Activated CD8-positive, alpha-beta memory T cell treated with anti-CD3 and anti-CD28 coated beads for 36 hours (primary cell): ENCODE data around the gene RBBP9. TPM values are rescaled to one million over a fixed set of nuclear protein-coding genes. Genes with fewer than 3 reads are reported as not detected.
"Not testable (repeated sequence)": the region's sequence is repeated elsewhere in the genome, so short reads cannot be mapped to it uniquely, and the experiment has no call there.

Experiments
- CTCF ChIA-PET: fragments of 350-600 bp; sonication (Branson Sonifier 250); formaldehyde crosslinking; loops from one replicate; lab custom pipeline; 2021; ENCODE audit warnings: antibody characterized with exemption; lab: Charles Lee
- POLR2A ChIA-PET: fragments of 350-600 bp; sonication (Branson Sonifier 250); formaldehyde crosslinking; loops from one replicate; lab custom pipeline; 2021; ENCODE audit warnings: antibody characterized with exemption; lab: Charles Lee
- total RNA-seq, 2 experiments: library from RNA; stranded (reverse); gene quantifications; one replicate each; pipeline ENCODE4 v1.2.3, GENCODE V29; 2021

Gene RBBP9
- total RNA-seq, 2 experiments from 2014 or later: 16.9 to 18.1 TPM

- ChIA-PET POLR2A (interaction anchor here (0.6 to 3.1 kb wide), 5 partner anchors 11 to 541 kb away, joined by 4 to 20 read pairs (median 6); partner anchors contain the start of genes DZANK1, POLR3F, RBBP9 and ZNF133), CTCF (interaction anchor here (2.2 to 2.5 kb wide), 2 partner anchors 11 to 40 kb away, joined by 8 to 15 read pairs; partner anchors contain the start of genes DZANK1, POLR3F and RBBP9)
Measured at GRCh38 chr20:18507218-18508191, 10.5 kb upstream of the RBBP9 start, which contains the start of gene SEC23B. Gene SEC23B (plus strand): TSS chr20:18507940. CDS start chr20:18510836, 2,896 bp downstream.

- ChIA-PET POLR2A (interaction anchor here (1.2 to 3.1 kb wide), 3 partner anchors 10 to 62 kb away, joined by 5 to 20 read pairs (median 6); partner anchors contain the start of genes DZANK1, POLR3F and RBBP9), CTCF (interaction anchor here (0.6 to 2.5 kb wide), 3 partner anchors 11 to 48 kb away, joined by 3 to 15 read pairs (median 8); partner anchors contain the start of genes DZANK1, POLR3F and RBBP9)
Measured at GRCh38 chr20:18506744-18507143, 9.7 kb upstream of the RBBP9 start.

DNA sequence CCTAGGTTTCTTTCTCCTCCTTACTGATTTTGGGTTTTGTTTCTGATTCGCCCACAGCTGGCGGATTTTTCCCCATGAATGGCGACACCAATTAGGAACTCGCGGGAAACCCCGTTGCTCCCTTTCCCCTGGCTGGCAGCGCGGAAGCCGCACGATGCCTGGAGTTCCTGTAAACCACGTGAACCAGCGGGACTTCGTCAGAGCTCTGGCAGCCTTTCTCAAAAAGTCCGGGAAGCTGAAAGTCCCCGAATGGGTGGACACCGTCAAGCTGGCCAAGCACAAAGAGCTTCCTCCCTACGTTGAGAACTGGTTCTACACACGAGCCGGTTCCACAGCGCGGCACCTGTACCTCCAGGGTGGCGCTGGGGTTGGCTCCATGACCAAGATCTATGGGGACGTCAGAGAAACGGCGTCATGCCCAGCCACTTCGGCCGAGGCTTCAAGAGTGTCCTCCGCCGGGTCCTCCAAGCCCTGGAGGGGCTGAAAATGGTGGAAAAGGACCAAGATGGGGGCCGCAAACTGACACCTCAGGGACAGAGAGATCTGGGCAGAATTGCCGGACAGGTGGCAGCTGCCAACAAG, 7.5 kb upstream of the RBBP9 start:
- ChIA-PET POLR2A (no interaction called here), CTCF (no interaction called here)

DNA sequence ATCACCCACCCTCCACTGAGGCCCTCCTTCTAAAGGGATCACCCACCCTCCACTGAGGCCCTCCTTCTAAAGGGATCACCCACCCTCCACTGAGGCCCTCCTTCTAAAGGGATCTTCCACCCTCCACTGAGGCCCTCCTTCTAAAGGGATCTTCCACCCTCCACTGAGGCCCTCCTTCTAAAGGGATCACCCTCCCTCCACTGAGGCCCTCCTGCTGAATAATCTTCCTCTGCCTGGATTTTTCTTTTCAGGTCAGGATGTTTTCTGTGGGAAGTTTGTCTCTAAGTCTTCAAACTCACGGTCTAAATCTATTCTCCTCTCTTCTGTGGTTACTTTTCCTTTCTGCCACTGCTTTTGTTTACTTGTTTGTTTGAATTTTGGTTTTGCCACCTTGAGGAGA, 4.6 kb upstream of the RBBP9 start:
- CTCF ChIA-PET, POLR2A ChIA-PET: not testable (repeated sequence)

- ChIA-PET CTCF (interaction anchor here (0.6 to 3.4 kb wide), 3 partner anchors 10 to 87 kb away, joined by 3 to 8 read pairs (median 7); partner anchors contain the start of gene SEC23B), POLR2A (interaction anchor here (0.7 to 2.1 kb wide), 3 partner anchors 10 to 505 kb away, joined by 3 to 20 read pairs (median 7); partner anchors contain the start of genes DZANK1, POLR3F and SEC23B)
Measured at GRCh38 chr20:18497603-18498002, 578 bp upstream of the RBBP9 start.

- CTCF ChIA-PET: interaction anchor here (3.4 kb wide), 1 partner anchor 11 kb away, joined by 8 read pairs; the partner anchor contains the start of gene SEC23B
- POLR2A ChIA-PET: interaction anchor here (0.9 to 2.1 kb wide), 3 partner anchors 10 to 29 kb away, joined by 3 to 20 read pairs (median 7); partner anchors contain the start of genes DZANK1, POLR3F and SEC23B
Measured at GRCh38 chr20:18496042-18496441, 983 bp downstream of the RBBP9 start.

- POLR2A ChIA-PET: no interaction called here
- CTCF ChIA-PET: no interaction called here
Measured at GRCh38 chr20:18488301-18488700, 8.7 kb downstream of the RBBP9 start.

DNA sequence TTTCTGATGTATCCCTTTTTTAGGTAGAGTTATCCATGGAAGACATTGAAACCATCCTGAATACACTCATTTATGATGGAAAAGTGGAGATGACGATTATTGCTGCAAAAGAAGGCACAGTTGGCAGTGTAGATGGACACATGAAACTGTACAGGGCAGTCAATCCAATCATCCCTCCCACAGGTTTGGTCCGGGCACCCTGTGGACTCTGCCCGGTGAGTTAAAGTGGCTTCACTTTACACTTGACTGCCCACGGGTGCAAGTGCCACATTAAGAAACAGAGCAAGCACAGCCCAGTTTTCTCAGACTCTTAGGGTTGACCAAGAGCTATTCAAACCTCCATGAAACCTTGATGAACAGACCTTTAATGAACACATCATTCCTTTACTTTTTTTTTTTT, 15.4 kb downstream of the RBBP9 start:
- CTCF ChIA-PET: no interaction called here

GRCh38 chr20:18477821-18478220, 19.2 kb downstream of the RBBP9 start:
- ChIA-PET CTCF (interaction anchor here (0.6 to 0.7 kb wide), 2 partner anchors 21 to 113 kb away, joined by 3 to 4 read pairs; no protein-coding TSS in a partner anchor), POLR2A (interaction anchor here (0.7 kb wide), 1 partner anchor 214 kb away, joined by 5 read pairs; no protein-coding TSS in a partner anchor)

More for the DNA sequence above, 15.4 kb downstream of the RBBP9 start:
- POLR2A ChIA-PET: no interaction called here

GRCh38 chr20:18477218-18477617, 19.8 kb downstream of the RBBP9 start:
- POLR2A ChIA-PET: no interaction called here
- CTCF ChIA-PET: no interaction called here

- ChIA-PET POLR2A (interaction anchor here (0.7 to 1.8 kb wide), 3 partner anchors 30 to 499 kb away, joined by 3 to 7 read pairs (median 6); partner anchors contain the start of genes RBBP9, SEC23B and SNX5), CTCF (interaction anchor here (0.9 to 2.0 kb wide), 3 partner anchors 13 to 40 kb away, joined by 3 to 15 read pairs (median 3); partner anchors contain the start of gene SEC23B)
Measured at GRCh38 chr20:18466894-18467730, 29.9 kb downstream of the RBBP9 start, which contains the start of the genes DZANK1 and POLR3F. Gene DZANK1 (minus strand): TSS chr20:18467030. CDS start chr20:18465358, 1,672 bp downstream. Gene POLR3F (plus strand): TSS chr20:18467390. CDS start chr20:18467507, 117 bp downstream.

- CTCF ChIA-PET: interaction anchor here (2.0 kb wide), 1 partner anchor 41 kb away, joined by 15 read pairs; the partner anchor contains the start of gene SEC23B
Measured at GRCh38 chr20:18466574-18466893, 30.5 kb downstream of the RBBP9 start.

GRCh38 chr20:18465536-18466200, 31.4 kb downstream of the RBBP9 start:
- CTCF ChIA-PET: no interaction called here

More at GRCh38 chr20:18466574-18466893, 30.5 kb downstream of the RBBP9 start:
- POLR2A ChIA-PET: interaction anchor here (0.7 to 1.8 kb wide), 3 partner anchors 31 to 498 kb away, joined by 3 to 7 read pairs (median 6); partner anchors contain the start of genes RBBP9, SEC23B and SNX5

DNA sequence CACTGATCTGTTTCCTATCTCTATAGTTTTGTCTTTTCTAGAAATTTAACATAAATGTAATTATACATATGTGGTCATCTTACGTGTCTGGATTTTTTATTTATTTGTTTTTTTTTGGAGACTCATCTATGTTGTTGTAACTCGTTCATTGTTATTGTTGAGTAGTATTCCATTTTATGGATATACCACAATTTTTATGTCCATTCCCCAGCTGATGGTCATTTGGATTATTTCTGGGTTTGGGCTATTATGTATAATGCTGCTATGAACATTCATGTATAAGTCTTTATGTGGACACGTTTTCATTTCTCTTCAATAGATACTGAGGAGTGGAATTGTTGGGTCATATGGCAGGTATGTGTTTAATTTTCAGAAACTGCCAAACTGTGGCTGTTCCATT, 40.4 kb downstream of the RBBP9 start:
- ChIA-PET POLR2A (no interaction called here), CTCF (interaction anchor here (0.7 kb wide), 1 partner anchor 59 kb away, joined by 3 read pairs; no protein-coding TSS in a partner anchor)

More at GRCh38 chr20:18465536-18466200, 31.4 kb downstream of the RBBP9 start:
- POLR2A ChIA-PET: no interaction called here

- ChIA-PET CTCF (no interaction called here), POLR2A (no interaction called here)
Measured at GRCh38 chr20:18443886-18444285, 53.1 kb downstream of the RBBP9 start.

- ChIA-PET POLR2A (no interaction called here), CTCF (no interaction called here)
Measured at GRCh38 chr20:18440403-18440802, 56.6 kb downstream of the RBBP9 start.

GRCh38 chr20:18436847-18437246, 60.2 kb downstream of the RBBP9 start:
- POLR2A ChIA-PET: no interaction called here

More at GRCh38 chr20:18436847-18437246, 60.2 kb downstream of the RBBP9 start:
- CTCF ChIA-PET: interaction anchor here (0.7 kb wide), 1 partner anchor 10 kb away, joined by 6 read pairs; no protein-coding TSS in a partner anchor
